HFFc6 (cell line): Measurements from ENCODE around the gene RGS6. TPM values are rescaled to one million over a fixed set of nuclear protein-coding genes. Genes with fewer than 3 reads are reported as not detected.

Experiments
- DNase-seq: peaks from one replicate; pipeline ENCODE4 v3.0.0-alpha.2; 2018
- H3K27ac Mint-ChIP-seq: 2 replicates; pipeline ENCODE4 v1.8.0; 2020; ENCODE audit warnings: mild to moderate bottlenecking, mixed read lengths
- H3K27me3 Mint-ChIP-seq: 2 replicates; pipeline ENCODE4 v1.8.0; 2021; ENCODE audit warnings: mild to moderate bottlenecking, moderate library complexity, mixed read lengths; ENCODE audit not compliant: insufficient read depth
- H3K36me3 Mint-ChIP-seq: 2 replicates; pipeline ENCODE4 v1.8.0; 2021; ENCODE audit warnings: low read depth, mixed read lengths
- H3K4me1 Mint-ChIP-seq: 2 replicates; pipeline ENCODE4 v1.8.0; 2020; ENCODE audit warnings: low read depth, mixed read lengths
- H3K4me3 Mint-ChIP-seq: 2 replicates; pipeline ENCODE4 v1.8.0; 2020; ENCODE audit warnings: mild to moderate bottlenecking, moderate library complexity, mixed read lengths
- H3K9me3 Mint-ChIP-seq: 2 replicates; pipeline ENCODE4 v1.8.0; 2020; ENCODE audit warnings: mild to moderate bottlenecking, mixed read lengths
- CTCF ChIP-seq: fragments of 200-600 bp; sonication (generic); IDR thresholded peaks from 2 replicates; pipeline ENCODE4 v1.5.0; 2021; ENCODE audit warnings: antibody characterized with exemption, mild to moderate bottlenecking
- total RNA-seq, 6 experiments: library from RNA; stranded (reverse); fragmentation: NEBNext Ultra II Directional; extraction: Animal tissue kit (Norgen Biotek cat#: 25700); gene quantifications; 2 replicates in 1 of 6; 3 replicates in 5 of 6; pipeline ENCODE4 v1.2.3, GENCODE V29; 2021

RGS6 gene
- total RNA-seq, 6 experiments from 2014 or later, result not detected

DNA sequence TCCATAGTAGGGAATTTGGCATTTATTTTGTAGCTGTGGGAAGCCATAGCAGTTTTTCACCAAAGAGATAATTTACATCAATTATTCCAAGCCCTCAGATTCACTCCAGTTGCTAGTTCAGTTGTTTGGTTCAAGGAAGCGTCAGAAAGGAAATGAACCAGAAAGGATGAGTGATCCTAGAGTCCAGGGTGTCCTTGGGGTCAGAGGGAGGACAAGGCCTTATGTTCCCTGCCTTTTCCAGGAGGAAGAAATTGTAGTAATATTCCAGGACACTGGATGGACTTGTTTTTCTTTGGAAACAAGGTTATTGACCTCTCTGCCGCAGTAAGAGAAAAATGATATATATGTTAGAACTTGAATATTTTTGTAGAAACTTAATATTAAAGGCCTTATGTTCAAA lies 409.5 kb downstream of the RGS6 start:
- Mint-ChIP-seq H3K27ac (no peak overlapping the region), H3K4me3 (no peak overlapping the region), H3K27me3 (peaks cover 2% of the 10 kb centered on the region; the same call in 1 of the 2 replicates), H3K9me3 (peaks cover 29% of the 10 kb centered on the region), H3K4me1 (no peaks in the 10 kb centered on the region), H3K36me3 (no peaks in the 10 kb centered on the region)
- DNase-seq, result no peak
- no peak for TF ChIP-seq CTCF

GRCh38 chr14:72347118-72347517 lies 414.9 kb downstream of the RGS6 start:
- no peak overlapping the region for H3K4me3 Mint-ChIP-seq
- H3K27me3 Mint-ChIP-seq, result no peaks in the 10 kb centered on the region
- H3K36me3 Mint-ChIP-seq, result no peaks in the 10 kb centered on the region
- peaks cover 11% of the 10 kb centered on the region; the same call in 1 of the 2 replicates for H3K9me3 Mint-ChIP-seq
- H3K27ac Mint-ChIP-seq, result no peak overlapping the region
- no peak for TF ChIP-seq CTCF
- no peak for DNase-seq
- H3K4me1 Mint-ChIP-seq, result no peaks in the 10 kb centered on the region

DNA sequence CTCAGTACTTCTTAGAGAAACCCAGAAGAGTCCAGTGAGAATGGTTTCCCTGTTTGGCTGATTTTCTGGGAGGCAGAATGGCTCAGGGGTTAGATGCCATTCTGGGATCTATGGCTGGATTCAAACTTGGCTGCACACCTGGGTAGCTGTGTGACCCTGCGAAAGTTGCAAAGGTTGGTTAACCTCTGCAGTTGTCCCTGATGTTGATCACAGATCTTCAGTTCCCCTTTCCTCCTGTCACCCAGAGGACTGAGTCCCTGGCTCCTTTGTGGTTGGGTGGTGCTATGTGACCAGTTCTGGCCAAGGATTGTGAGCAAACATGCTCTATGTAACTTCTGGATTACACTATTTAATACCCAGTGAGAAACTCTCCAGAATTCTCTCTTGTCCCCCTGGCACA lies 418.0 kb downstream of the RGS6 start:
- H3K27me3 Mint-ChIP-seq, result no peaks in the 10 kb centered on the region
- H3K4me1 Mint-ChIP-seq, result no peaks in the 10 kb centered on the region
- no peak overlapping the region for H3K27ac Mint-ChIP-seq
- no peak for TF ChIP-seq CTCF
- H3K4me3 Mint-ChIP-seq, result no peak overlapping the region
- no peaks in the 10 kb centered on the region; the same call in 1 of the 2 replicates for H3K9me3 Mint-ChIP-seq
- no peak for DNase-seq
- no peaks in the 10 kb centered on the region for H3K36me3 Mint-ChIP-seq

DNA sequence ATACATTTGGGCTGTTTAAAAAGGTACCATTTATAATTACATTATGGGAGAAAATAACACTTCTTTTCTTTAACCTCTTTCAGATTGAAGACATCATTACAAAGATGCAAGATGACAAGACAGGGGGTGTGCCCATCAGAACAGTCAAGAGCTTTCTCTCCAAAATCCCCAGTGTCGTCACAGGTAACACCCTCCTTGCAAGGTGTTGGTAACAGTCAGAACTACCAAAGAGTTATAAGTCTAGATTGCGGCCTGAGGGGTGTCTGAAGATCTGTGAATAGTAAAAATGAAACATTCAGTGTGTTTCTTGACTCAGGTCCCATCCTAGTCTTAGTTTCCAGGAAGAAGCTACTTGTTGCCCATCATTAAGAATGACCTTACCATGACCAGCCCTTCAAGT lies 419.8 kb downstream of the RGS6 start:
- Mint-ChIP-seq H3K4me1 (no peaks in the 10 kb centered on the region), H3K36me3 (no peaks in the 10 kb centered on the region), H3K27ac (no peak overlapping the region), H3K4me3 (no peak overlapping the region), H3K9me3 (peaks cover under 1% of the 10 kb centered on the region; the same call in 1 of the 2 replicates), H3K27me3 (no peaks in the 10 kb centered on the region; the same call in 1 of the 2 replicates)
- DNase-seq, result no peak
- no peak for TF ChIP-seq CTCF

DNA sequence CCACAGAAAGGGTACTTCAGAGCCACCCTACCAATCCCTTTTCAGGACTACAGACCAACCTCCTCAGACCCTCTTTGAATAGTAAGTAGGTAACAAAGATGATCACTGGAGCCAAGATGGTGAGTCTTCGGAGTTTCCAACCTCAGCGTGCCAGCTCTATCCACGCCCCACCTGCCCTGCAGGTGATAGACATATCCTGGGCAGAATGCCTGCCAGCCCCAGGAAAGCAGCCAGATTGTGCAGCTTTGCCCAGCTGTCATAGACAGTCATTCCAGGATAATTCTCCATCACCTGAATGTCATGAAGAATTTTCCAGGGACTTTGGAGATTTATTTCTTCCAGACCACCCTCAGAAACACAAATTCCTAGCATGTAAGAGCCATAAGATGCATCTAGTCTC lies 434.4 kb downstream of the RGS6 start:
- no peak for TF ChIP-seq CTCF
- Mint-ChIP-seq H3K4me3 (no peak overlapping the region), H3K27me3 (no peaks in the 10 kb centered on the region), H3K27ac (no peak overlapping the region), H3K4me1 (no peaks in the 10 kb centered on the region), H3K36me3 (no peaks in the 10 kb centered on the region), H3K9me3 (no peaks in the 10 kb centered on the region)
- no peak for DNase-seq

DNA sequence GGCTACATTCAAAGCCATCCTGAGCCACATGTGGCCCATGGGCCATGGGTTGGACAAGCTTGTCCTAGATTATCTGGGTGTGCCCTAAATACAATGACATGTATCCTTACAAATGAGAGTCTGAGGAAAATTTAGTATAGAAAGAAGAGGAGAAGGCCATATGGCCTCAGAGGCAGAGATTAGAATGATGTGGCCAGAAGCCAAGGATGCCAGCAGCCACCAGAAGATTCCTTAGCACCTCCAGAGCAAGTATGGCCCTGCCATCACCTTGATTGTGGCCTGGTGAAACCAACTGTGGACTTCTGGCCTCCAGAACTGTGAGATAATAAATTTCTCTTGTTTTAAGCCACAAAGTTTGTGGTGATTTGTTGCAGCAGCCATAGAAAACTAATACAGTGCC lies 436.9 kb downstream of the RGS6 start:
- no peak for DNase-seq
- Mint-ChIP-seq H3K27me3 (peaks cover 4% of the 10 kb centered on the region; the same call in 1 of the 2 replicates), H3K36me3 (no peaks in the 10 kb centered on the region), H3K27ac (no peak overlapping the region), H3K4me1 (no peaks in the 10 kb centered on the region), H3K9me3 (no peaks in the 10 kb centered on the region), H3K4me3 (no peak overlapping the region)
- TF ChIP-seq CTCF, result no peak
